ENCODE data around the gene SKIC2.
A peak's percentile ranks its signal among the peaks of the same experiment; 100 is the strongest.
"Not testable (repeated sequence)": the region's sequence is repeated elsewhere in the genome, so short reads cannot be mapped to it uniquely, and the experiment has no call there.

SKIC2 gene

DNA sequence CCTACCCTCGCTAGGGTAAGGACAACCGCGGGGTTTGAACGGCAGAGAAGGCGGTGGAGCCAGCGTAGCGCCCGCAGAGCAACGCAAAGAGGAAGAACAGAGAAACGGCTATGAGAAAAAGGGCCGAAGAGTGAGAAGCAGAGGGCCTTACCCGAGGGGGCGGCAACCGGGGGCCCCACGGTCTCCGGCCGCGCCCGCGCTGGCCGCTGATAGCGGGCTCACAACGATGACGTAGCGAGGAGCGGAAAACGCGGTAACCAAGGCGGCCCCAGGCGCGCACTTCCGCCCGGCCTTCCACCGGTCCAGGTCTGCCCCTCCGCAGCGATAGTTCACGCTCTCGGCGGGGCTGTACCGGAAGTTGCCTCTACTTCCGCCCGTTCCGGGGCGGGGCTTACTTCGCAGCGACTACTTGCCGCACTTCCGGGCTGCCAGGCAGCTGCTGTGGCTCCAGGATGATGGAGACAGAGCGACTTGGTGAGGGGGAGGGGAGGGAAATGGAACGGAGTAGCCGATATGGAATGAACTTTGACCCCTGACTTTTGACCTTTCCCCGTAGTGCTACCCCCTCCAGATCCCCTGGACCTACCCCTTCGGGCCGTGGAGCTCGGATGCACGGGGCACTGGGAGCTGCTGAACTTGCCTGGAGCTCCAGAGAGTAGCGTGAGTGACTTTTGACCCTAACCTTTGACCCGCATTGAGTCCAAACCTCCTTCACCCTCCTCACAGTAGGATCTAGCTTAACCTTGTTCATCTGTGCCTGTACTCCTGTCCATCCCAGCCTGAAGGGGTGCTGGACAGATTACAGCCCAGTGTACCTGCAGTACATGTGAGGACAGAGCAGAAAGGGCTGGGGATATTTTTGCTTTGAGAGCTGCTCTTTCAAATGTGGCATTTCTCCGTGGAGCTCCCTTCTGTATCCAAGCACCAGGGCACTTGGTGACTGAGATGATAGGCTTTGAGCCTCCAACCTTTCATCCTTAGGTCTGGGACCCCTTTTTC lies at the start of gene SKIC2, which contains the start of gene NELFE:
SKIC2 (plus strand) TSS at position 435 of the 999 bp plus-strand sequence; CDS start at position 453, 18 bp downstream.
NELFE (minus strand) TSS at position 231 of the 999 bp plus-strand sequence. CDS start 525 bp downstream, outside the sequence.
- peak; percentile 97 to 98 for DNase-seq

- DNase-seq: not testable (repeated sequence)
These were observed 49.7 kb upstream of the SKIC2 start for GRCh38 chr6:31909298-31909697.

- DNase-seq: no peak
These were observed 47.0 kb upstream of the SKIC2 start for GRCh38 chr6:31911826-31912585.

GRCh38 chr6:31915351-31915750 lies 43.6 kb upstream of the SKIC2 start:
- no peak for DNase-seq

- DNase-seq: no peak
These were observed 43.2 kb upstream of the SKIC2 start for GRCh38 chr6:31915756-31916155.

- DNase-seq: no peak
These were observed 40.8 kb upstream of the SKIC2 start for GRCh38 chr6:31918069-31918720.

DNA sequence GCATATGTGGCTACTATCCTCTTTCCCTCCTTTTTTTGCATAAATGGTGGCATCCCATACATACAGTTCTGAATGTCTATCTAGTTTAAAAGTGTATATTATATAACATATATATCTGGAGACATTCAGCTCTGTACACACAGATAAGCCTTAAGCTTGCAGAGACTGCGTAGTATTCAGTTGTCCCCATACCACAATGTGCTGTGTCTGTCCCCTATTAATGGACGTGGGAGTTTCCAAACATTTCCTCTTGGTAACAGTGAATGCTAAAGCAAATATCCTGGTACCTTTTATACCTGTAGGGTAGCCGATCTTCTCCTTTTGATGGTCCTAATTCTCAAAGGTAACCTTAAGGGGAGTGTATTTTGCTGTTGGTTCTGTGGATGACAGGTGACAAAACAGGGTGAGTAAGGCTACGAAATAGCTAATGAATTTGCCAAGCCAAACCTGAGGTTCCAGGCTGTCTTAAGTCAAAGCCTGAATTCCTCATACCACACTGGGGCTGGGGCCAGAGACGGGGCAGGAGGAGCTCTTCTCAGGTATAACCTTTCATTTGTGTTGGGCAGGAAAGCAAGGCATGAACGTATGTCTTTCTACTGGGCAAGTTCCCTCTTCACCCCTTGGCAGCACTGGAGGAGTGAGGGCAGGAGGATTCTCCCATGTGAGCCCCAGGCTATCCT lies 39.2 kb upstream of the SKIC2 start:
- no peak for DNase-seq

GRCh38 chr6:31920811-31921210 lies 38.2 kb upstream of the SKIC2 start:
- DNase-seq: no peak

DNA sequence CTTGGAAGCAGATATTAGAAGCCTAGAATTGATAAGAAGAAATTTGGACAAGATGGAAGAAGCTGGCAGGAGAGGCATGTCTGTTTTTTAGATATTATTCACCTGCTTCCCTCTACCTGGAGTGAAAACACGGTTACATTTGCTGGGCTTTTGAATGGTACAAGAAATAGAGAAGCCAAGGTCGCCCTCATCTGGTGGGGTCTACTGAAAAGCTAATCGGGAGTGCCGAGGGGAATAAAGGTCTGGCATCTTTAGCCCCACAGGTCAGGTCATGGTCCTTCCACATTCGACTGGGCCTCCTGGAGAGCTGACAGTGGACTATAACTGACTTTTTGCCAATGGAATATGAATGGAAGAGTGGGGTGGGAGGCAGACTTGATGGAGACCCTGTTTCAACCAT lies 36.0 kb upstream of the SKIC2 start:
- peak in 1 of 2 experiments; percentile 34 for DNase-seq

DNA sequence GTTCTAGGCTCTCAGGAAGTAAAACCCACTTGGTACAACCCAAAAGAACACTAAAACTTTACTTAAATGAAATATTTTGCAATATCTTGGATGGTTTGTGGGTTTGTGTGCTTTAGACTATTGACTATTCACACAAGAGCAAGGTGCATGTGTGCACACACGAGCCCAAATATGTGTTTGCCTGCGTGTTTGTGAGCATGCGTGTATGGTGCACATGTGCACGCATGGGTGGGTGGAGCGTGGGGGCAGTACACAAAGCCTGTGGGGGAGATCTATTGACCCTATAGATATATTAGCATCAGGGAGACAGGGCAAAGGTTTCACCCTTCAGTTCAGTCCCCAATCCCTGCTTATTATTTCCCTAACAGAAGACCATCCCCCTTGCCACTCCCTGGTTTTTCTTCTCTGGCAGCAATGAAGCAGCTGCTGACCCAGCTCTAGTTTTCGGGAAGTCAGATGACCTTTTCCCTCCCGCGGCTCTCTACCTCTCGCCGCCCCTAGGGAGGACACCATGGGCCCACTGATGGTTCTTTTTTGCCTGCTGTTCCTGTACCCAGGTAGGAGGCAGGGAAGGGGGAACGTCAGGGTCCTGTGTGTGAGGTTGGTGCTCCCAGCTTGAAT lies 31.6 kb upstream of the SKIC2 start, which contains the start of gene C2:
C2 (plus strand) TSS at position 476 of the 621 bp plus-strand sequence; CDS start at position 512, 36 bp downstream.
- DNase-seq: no peak

- no peak for DNase-seq
These were observed 30.9 kb upstream of the SKIC2 start for GRCh38 chr6:31927863-31928671.

DNA sequence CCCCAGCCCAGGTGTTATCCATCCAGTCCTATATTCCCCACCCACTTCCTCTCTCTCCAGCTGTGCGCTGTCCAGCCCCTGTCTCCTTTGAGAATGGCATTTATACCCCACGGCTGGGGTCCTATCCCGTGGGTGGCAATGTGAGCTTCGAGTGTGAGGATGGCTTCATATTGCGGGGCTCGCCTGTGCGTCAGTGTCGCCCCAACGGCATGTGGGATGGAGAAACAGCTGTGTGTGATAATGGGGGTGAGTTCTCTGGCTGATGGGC lies 30.4 kb upstream of the SKIC2 start:
- DNase-seq: no peak

DNA sequence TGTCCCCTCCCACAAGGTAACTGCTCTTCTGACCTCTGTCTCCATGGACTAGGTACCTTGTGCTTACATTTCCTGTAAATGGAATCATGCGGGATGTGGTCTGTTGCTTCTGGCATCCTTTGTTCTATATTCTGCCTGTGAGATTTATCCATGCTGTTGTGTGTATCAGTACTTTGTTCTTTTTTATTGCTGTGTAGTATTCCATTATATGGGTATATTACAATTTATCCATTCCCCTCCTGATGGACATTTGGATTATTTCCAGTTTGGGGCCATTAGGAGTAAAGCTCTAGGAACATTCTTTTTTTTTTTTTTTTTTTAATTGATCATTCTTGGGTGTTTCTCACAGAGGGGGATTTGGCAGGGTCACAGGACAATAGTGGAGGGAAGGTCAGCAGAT lies 28.0 kb upstream of the SKIC2 start:
- no peak for DNase-seq

- not testable (repeated sequence) for DNase-seq
These were observed 26.8 kb upstream of the SKIC2 start for GRCh38 chr6:31932137-31932536.

- no peak for DNase-seq
These were observed 25.4 kb upstream of the SKIC2 start for GRCh38 chr6:31933537-31933936.

- no peak for DNase-seq
These were observed 24.0 kb upstream of the SKIC2 start for GRCh38 chr6:31935021-31935420.

- DNase-seq: no peak
These were observed 23.2 kb upstream of the SKIC2 start for GRCh38 chr6:31935823-31936222.

- no peak for DNase-seq
These were observed 18.7 kb upstream of the SKIC2 start for GRCh38 chr6:31940256-31940664.

GRCh38 chr6:31943742-31944141 lies 15.2 kb upstream of the SKIC2 start:
- no peak for DNase-seq

GRCh38 chr6:31945154-31945506 lies 13.8 kb upstream of the SKIC2 start:
- no peak for DNase-seq

Measured in activated CD4-positive, alpha-beta T cell treated with anti-CD3 and anti-CD28 coated beads, Interleukin-2, amount 50 U/mL, for 48 hours (primary cell).